ENCODE measurements around the gene HELZ2.
"Not testable (repeated sequence)": the region's sequence is repeated elsewhere in the genome, so short reads cannot be mapped to it uniquely, and the experiment has no call there.

Gene HELZ2

GRCh38 chr20:63573647-63574131, 350 bp downstream of the HELZ2 start:
- POLR2A ChIA-PET (ENCODE audit: low non-redundant PET) = interaction anchor here (0.6 to 1.7 kb wide), 4 partner anchors 36 to 1186 kb away, joined by 3 to 5 read pairs (median 4); partner anchors contain the start of genes PTK6 and RTEL1
- DNase-seq (ENCODE audit: low spot score) = no peak
- TF ChIP-seq, protein P1, sequence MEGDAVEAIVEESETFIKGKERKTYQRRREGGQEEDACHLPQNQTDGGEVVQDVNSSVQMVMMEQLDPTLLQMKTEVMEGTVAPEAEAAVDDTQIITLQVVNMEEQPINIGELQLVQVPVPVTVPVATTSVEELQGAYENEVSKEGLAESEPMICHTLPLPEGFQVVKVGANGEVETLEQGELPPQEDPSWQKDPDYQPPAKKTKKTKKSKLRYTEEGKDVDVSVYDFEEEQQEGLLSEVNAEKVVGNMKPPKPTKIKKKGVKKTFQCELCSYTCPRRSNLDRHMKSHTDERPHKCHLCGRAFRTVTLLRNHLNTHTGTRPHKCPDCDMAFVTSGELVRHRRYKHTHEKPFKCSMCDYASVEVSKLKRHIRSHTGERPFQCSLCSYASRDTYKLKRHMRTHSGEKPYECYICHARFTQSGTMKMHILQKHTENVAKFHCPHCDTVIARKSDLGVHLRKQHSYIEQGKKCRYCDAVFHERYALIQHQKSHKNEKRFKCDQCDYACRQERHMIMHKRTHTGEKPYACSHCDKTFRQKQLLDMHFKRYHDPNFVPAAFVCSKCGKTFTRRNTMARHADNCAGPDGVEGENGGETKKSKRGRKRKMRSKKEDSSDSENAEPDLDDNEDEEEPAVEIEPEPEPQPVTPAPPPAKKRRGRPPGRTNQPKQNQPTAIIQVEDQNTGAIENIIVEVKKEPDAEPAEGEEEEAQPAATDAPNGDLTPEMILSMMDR (conservative IDR thresholded peaks at IDR 0.05; ENCODE audit: low read depth) = no peak

GRCh38 chr20:63572788-63573646, 1.0 kb downstream of the HELZ2 start:
- ChIA-PET CTCF (interaction anchor here (0.5 to 2.5 kb wide), 7 partner anchors 10 to 401 kb away, joined by 3 to 15 read pairs (median 4); partner anchors contain the start of gene PTK6), POLR2A (ENCODE audit: low non-redundant PET) (interaction anchor here (0.6 to 1.7 kb wide), 2 partner anchors 38 to 1185 kb away, joined by 3 to 5 read pairs; no protein-coding TSS in a partner anchor)
- peak overlapping the region; percentile 80 for H3K27ac ChIP-seq
- DNase-seq (ENCODE audit: low spot score) = no peak
- TF ChIP-seq, protein P1 (conservative IDR thresholded peaks at IDR 0.05; ENCODE audit: low read depth) = no peak; the same call in 1 of the 2 replicates

More at GRCh38 chr20:63573647-63574131, 350 bp downstream of the HELZ2 start:
- CTCF ChIA-PET = interaction anchor here (0.7 to 2.5 kb wide), 6 partner anchors 14 to 406 kb away, joined by 3 to 15 read pairs (median 4); partner anchors contain the start of genes PTK6 and SAMD10
- peak overlapping the region; percentile 80 for H3K27ac ChIP-seq

- ChIA-PET POLR2A (ENCODE audit: low non-redundant PET) (no interaction called here), CTCF (interaction anchor here (0.5 to 2.5 kb wide), 4 partner anchors 11 to 348 kb away, joined by 3 to 15 read pairs (median 4); partner anchors contain the start of genes ARFRP1, PTK6 and ZGPAT)
- TF ChIP-seq, protein P1 (conservative IDR thresholded peaks at IDR 0.05; ENCODE audit: low read depth) = no peak
- peak overlapping the region; percentile 80 for H3K27ac ChIP-seq
- no peak for DNase-seq (ENCODE audit: low spot score)
These were observed 1.8 kb downstream of the HELZ2 start for GRCh38 chr20:63572071-63572787.

- DNase-seq (ENCODE audit: low spot score); POLR2A ChIA-PET (ENCODE audit: low non-redundant PET); CTCF ChIA-PET; H3K27ac ChIP-seq: not testable (repeated sequence)
These were observed 3.0 kb downstream of the HELZ2 start for GRCh38 chr20:63571087-63571478.

DNA sequence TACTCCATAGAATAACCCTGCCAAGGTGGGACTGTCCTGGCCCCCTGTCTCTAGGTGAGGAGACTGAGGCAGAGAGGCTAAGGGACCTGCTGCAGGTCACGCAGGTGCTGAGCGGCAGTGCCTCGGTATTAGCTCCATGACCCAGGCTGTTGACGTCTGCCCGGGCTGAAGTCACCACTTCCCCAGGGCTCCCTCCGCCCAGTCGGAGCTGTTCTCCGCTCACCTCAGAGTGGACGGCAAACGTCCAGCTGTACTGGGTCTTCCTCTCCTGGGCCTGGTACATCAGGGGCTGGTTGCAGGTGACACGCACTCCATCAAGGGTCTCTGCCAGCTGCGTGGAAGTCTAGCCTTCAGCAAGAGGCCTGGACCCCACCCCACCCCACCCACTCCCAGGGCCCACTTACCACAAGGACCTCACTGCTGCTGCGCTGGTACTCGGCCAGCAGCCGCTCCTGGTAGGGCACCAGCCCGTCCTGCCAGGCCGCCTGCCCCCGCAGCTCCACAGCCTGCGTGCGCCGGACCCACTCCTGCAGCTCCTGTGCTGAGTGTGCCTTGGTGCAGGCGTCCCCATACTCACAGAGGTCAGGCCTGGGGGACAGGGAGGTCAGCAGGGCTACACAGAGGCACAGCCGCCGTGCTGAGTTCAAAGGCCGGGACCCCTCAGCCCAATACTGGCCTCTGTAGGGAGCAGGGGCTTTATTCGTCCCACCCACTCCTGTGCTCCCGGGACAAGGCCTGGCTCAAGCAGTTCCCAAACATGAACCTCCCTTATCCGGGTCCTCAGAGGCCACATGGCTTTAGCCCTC, 3.6 kb downstream of the HELZ2 start:
- TF ChIP-seq, protein P1 (conservative IDR thresholded peaks at IDR 0.05; ENCODE audit: low read depth) = no peak
- H3K27ac ChIP-seq = peak overlapping the region; percentile 31
- CTCF ChIA-PET = interaction anchor here (0.6 kb wide), 1 partner anchor 868 kb away, joined by 3 read pairs; no protein-coding TSS in a partner anchor
- DNase-seq (ENCODE audit: low spot score) = no peak
- POLR2A ChIA-PET (ENCODE audit: low non-redundant PET) = interaction anchor here (0.5 kb wide), 1 partner anchor 100 kb away, joined by 3 read pairs; no protein-coding TSS in a partner anchor
